ENCODE results near the gene MST1R.
"Not testable (repeated sequence)": the region's sequence is repeated elsewhere in the genome, so short reads cannot be mapped to it uniquely, and the experiment has no call there.

Gene MST1R

GRCh38 chr3:49911611-49912010, 7.9 kb upstream of the MST1R start:
- DNase-seq (ENCODE audit: low read depth): no peak

- DNase-seq (ENCODE audit: low read depth): no peak
These were observed 7.4 kb upstream of the MST1R start for GRCh38 chr3:49911124-49911420.

DNA sequence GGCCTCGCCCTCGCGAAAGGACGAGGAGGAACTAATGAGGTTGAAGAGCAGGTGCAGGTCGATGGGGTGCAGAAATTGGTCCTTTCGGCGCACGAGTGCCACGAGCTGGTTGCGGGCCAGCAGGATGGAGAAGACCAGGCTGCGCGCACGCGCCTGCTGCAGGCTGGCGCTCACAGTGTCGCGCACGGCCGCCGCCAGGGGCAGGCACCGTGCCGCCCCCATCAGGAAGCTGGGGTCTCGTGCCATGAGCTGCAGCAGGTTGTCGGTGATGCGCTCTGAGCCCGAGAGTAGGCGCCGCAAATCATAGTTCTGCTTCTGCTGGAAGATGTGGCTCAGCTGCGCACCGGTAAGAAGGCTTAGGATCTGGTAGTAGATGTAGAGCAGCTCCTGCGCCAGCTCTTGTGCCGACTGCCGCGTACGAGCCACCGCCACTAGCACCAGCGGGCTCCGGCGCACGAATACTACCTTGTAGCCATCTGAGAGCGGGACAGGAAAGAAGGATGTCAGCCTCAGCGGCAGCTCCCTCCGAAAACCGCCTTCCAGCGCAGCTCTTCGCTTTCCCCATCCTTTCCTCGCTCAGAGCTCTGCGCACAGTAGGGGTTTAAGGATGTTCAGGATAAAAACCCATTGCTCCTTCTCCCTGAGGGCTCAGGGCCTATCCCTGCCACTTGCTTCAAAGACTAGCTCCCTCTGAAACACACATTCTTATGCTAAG, 6.9 kb upstream of the MST1R start:
- no peak for DNase-seq (ENCODE audit: low read depth)

- no peak for DNase-seq (ENCODE audit: low read depth)
These were observed 4.9 kb upstream of the MST1R start for GRCh38 chr3:49908373-49909199.

GRCh38 chr3:49906073-49906743, 2.5 kb upstream of the MST1R start:
- DNase-seq (ENCODE audit: low read depth): peak; percentile 26

GRCh38 chr3:49904448-49904847, 775 bp upstream of the MST1R start:
- not testable (repeated sequence) for DNase-seq (ENCODE audit: low read depth)

- no peak for DNase-seq (ENCODE audit: low read depth)
These were observed 945 bp downstream of the MST1R start for GRCh38 chr3:49902511-49903345.

GRCh38 chr3:49901366-49902339, 2.0 kb downstream of the MST1R start:
- DNase-seq (ENCODE audit: low read depth): no peak

- DNase-seq (ENCODE audit: low read depth): no peak
These were observed 3.1 kb downstream of the MST1R start for GRCh38 chr3:49900491-49901153.

DNA sequence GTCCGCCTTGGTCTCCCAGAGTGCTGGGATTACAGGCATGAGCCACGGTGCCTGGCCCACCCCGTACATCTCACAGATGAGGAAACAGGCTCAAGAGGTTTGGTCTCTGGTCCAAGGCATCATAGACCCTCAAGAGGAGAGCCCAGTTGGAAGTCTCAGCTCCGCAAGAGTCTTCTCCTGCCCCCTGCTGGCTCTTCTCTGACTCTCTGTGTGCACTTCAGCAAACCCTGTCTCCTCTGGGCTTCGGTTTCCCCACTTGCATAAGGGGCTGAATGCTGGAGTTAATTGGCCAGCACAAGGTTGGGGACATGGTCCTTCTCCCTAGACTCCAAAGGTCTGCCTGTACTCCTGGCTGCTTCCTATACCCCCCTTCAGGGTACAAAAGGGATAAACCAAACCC, 3.9 kb downstream of the MST1R start:
- DNase-seq (ENCODE audit: low read depth): no peak

GRCh38 chr3:49898991-49899390, 4.7 kb downstream of the MST1R start:
- no peak for DNase-seq (ENCODE audit: low read depth)

DNA sequence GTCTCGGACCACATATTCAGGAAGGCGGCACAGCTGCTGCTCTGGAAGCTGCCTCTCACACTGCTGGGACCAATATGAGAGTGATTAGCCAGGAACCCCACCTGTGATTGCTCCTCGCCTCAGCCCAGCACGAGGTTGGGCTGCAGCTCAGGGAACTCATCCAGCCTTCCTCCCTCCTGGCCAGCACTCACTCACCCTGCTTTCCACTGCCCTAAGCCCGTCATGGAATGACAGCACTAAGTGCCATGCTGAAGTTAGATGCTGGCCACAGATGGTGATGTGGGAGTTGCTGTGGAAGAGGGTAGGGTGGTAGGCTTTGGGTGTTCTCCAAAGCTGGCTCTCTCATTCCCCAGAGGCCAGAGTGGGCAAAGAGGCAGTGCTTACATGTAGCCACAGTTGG, 7.3 kb downstream of the MST1R start:
- DNase-seq (ENCODE audit: low read depth): no peak

DNA sequence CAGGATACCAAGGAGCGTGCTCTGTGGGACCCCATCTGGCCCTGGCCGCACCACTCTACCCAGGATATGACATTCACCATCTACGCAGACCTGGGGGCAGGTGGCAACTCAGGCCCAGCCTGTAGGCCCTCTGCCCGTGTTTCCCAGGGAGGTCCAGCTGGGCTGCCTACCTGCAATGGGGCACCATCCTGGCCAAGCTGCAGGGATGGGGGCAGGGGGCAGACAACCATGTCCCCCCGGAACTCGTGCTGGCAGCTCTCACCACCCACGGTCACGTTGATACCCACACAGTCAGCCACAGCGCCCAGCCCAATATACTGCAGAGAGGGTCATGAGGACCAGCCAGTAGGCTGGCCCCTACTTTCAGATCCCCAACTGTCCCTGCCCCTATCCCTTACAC, 7.9 kb downstream of the MST1R start:
- no peak for DNase-seq (ENCODE audit: low read depth)

DNA sequence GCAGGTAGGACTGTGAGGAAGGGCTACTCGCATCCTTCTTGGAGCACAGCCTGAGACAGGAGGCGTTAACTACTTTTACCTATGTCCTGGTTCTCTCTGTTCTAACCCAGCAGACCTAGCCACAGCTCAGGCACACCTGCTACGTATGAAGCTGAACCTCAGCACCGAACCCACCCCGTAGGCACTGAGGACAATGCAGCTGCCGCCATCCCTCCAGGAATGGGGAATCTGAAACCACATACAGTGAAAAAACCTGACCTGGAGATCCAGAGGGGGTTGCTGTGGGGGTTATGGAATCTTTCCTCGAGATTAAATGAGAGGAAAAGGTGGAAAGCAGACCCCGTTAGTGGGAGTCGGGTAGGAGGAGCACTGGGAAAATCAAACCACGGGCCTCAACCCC, 14.4 kb downstream of the MST1R start:
- no peak for DNase-seq (ENCODE audit: low read depth)

- no peak for DNase-seq (ENCODE audit: low read depth)
These were observed 16.8 kb downstream of the MST1R start for GRCh38 chr3:49886922-49887265.

GRCh38 chr3:49883998-49884397, 19.7 kb downstream of the MST1R start:
- DNase-seq (ENCODE audit: low read depth): no peak

DNA sequence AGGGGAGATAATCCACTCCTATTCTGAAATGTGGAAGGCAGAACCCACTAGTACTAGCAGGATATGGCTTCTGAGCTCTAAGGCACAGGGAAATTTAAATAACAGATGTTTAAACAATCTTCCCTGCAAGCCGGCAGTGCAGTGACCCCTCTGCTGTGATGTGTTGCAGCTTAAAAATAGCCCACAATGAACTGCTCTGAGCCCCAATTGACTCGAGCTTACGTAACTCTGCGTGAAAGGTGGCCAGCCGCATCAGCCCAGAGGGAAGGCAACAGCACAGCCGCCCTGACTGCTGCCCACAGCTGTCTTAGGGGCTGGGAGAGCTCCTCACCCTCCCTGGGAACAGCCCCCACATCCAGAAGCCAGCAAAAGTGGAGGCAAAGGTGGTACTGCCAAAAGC, 21.5 kb downstream of the MST1R start:
- no peak for DNase-seq (ENCODE audit: low read depth)

GRCh38 chr3:49880581-49881315, 22.9 kb downstream of the MST1R start:
- no peak for DNase-seq (ENCODE audit: low read depth)

- DNase-seq (ENCODE audit: low read depth): no peak
These were observed 24.0 kb downstream of the MST1R start for GRCh38 chr3:49879721-49880120.

- no peak for DNase-seq (ENCODE audit: low read depth)
These were observed 25.0 kb downstream of the MST1R start for GRCh38 chr3:49878686-49879085.

Data from stimulated activated CD4-positive, alpha-beta T cell treated with anti-CD3 and anti-CD28 coated beads, Interleukin-2, amount 100 ng/mL, for 4 hours (primary cell).